DMS114 treated with DMSO at 0.1 percent for 48 hours (cell line): Measurements from ENCODE around the gene FAM107A.

Experiments used
- DNase-seq: peaks from one replicate; lab custom pipeline; 2025; ENCODE audit not compliant: unreplicated experiment; lab: John Stamatoyannopoulos, UW

Gene FAM107A

GRCh38 chr3:58577269-58577821 lies at the start of gene FAM107A:
FAM107A (minus strand) TSS chr3:58577391; CDS start chr3:58569860, 7,531 bp downstream.
- DNase-seq = no peak

- DNase-seq = no peak
Measured at GRCh38 chr3:58625196-58625824, 48.1 kb upstream of the FAM107A start.

GRCh38 chr3:58624550-58624949 lies 47.4 kb upstream of the FAM107A start:
- DNase-seq = no peak

GRCh38 chr3:58623961-58624360 lies 46.8 kb upstream of the FAM107A start:
- no peak for DNase-seq

GRCh38 chr3:58623478-58623877 lies 46.3 kb upstream of the FAM107A start:
- DNase-seq = no peak

GRCh38 chr3:58622892-58623291 lies 45.7 kb upstream of the FAM107A start:
- DNase-seq = no peak

- DNase-seq = no peak
Measured at GRCh38 chr3:58622436-58622835, 45.2 kb upstream of the FAM107A start.

GRCh38 chr3:58621086-58621830 lies 44.1 kb upstream of the FAM107A start:
- no peak for DNase-seq

- DNase-seq = no peak
Measured at GRCh38 chr3:58620421-58620820, 43.2 kb upstream of the FAM107A start.

- no peak for DNase-seq
Measured at GRCh38 chr3:58617338-58617761, 40.2 kb upstream of the FAM107A start.

GRCh38 chr3:58613236-58614132 lies 36.3 kb upstream of the FAM107A start:
- DNase-seq = no peak

- no peak for DNase-seq
Measured at GRCh38 chr3:58612830-58613229, 35.6 kb upstream of the FAM107A start.

- DNase-seq = no peak
Measured at GRCh38 chr3:58609990-58610389, 32.8 kb upstream of the FAM107A start.

GRCh38 chr3:58608648-58609047 lies 31.5 kb upstream of the FAM107A start:
- DNase-seq = no peak

GRCh38 chr3:58607816-58608215 lies 30.6 kb upstream of the FAM107A start:
- DNase-seq = no peak

GRCh38 chr3:58606693-58607092 lies 29.5 kb upstream of the FAM107A start:
- no peak for DNase-seq

- no peak for DNase-seq
Measured at GRCh38 chr3:58604031-58604430, 26.8 kb upstream of the FAM107A start.

GRCh38 chr3:58603606-58604005 lies 26.4 kb upstream of the FAM107A start:
- DNase-seq = no peak

GRCh38 chr3:58597770-58598310 lies 20.6 kb upstream of the FAM107A start:
- no peak for DNase-seq

GRCh38 chr3:58596834-58597518 lies 19.8 kb upstream of the FAM107A start:
- no peak for DNase-seq
